Transverse colon (tissue), 4 donors: Measurements from ENCODE around the gene ALPI. TPM values are rescaled to one million over a fixed set of nuclear protein-coding genes. Genes with fewer than 3 reads are reported as not detected.
A peak's percentile ranks its signal among the peaks of the same experiment; 100 is the strongest.

Experiments
- DNase-seq: peaks from one replicate; pipeline ENCODE4 v3.0.0-alpha.2; 2019
- H3K27ac ChIP-seq, 4 donors: fragments of 200-600 bp; sonication (generic); 2 replicates each; pipeline ENCODE4 v1.5.1; 2016 to 2018; ENCODE audit warnings: inconsistent platforms in 4 of 4
- H3K27me3 ChIP-seq: fragments of 200-600 bp; sonication (generic); 2 replicates; pipeline ENCODE4 v1.5.1; 2017; ENCODE audit warnings: inconsistent platforms
- H3K36me3 ChIP-seq, 4 donors: fragments of 200-600 bp; sonication (generic); 2 replicates each; pipeline ENCODE4 v1.5.1; 2017 to 2019; ENCODE audit warnings: inconsistent platforms in 4 of 4
- H3K4me1 ChIP-seq, 4 donors: fragments of 200-600 bp; sonication (generic); 2 replicates each; pipeline ENCODE4 v1.5.1; 2017 to 2020; ENCODE audit warnings: inconsistent platforms in 4 of 4
- H3K4me3 ChIP-seq, 4 donors: fragments of 200-600 bp; sonication (generic); 1 replicate in 1 of 4; 2 replicates in 3 of 4; pipeline versions ENCODE4 v1.5.1 to v1.6.1; 2017 to 2019; ENCODE audit warnings: inconsistent platforms in 4 of 4
- H3K9me3 ChIP-seq, 2 donors: fragments of 200-600 bp; sonication (generic); 2 replicates each; pipeline ENCODE4 v1.5.1; 2017 to 2019; ENCODE audit warnings: inconsistent platforms in 2 of 2
- EP300 ChIP-seq: sonication (generic); formaldehyde crosslinking; IDR thresholded peaks from one replicate; pipeline ENCODE4 v1.6.1; 2017; ENCODE audit warnings: antibody characterized with exemption, low read depth
- POLR2A ChIP-seq: fragments of 450-650 bp; IDR thresholded peaks from one replicate; pipeline ENCODE4 v1.6.1; 2016; ENCODE audit warnings: antibody characterized with exemption, mild to moderate bottlenecking, moderate library complexity
- POLR2AphosphoS5 ChIP-seq, 3 donors: sonication (generic); formaldehyde crosslinking; IDR thresholded peaks; one replicate each; pipeline ENCODE4 v1.6.1; 2016; ENCODE audit warnings: antibody characterized with exemption in 3 of 3
- WGBS, 2 donors: methylation state at CpG; one replicate each; pipeline ENCODE4 v1.1.5; 2018; ENCODE audit warnings: low coverage in 1 of 2; 5-methylcytosine and 5-hydroxymethylcytosine counted together
- in situ Hi-C, 4 donors: fragments of 200-750 bp; cut with MboI; loops; one replicate each; pipeline versions ENCODE4 v1.15.0 to v1.15.1; 2017; ENCODE audit warnings: low sequenced_read_pairs in 3 of 4, low pct_ligation_motif_present in 1 of 4, low pct_unique_long_range_greater_than_20kb in 1 of 4
- intact Hi-C: fragments of 100-400 bp; cut with DNase I; formaldehyde crosslinking; loops from one replicate; pipeline ENCODE4 v1.15.1; 2023; ENCODE audit warnings: low total_unique reads
- total RNA-seq, 4 donors: library from RNA; depleted of rRNA; stranded (reverse); fragments of >200 nt; gene quantifications; one replicate each; pipeline ENCODE4 v1.1.0, GENCODE V29; 2016
- TF ChIP-seq, protein P1 (sequence below), 5 experiments: fragments of 200-600 bp in 3 of 5; fragments of 450-650 bp in 2 of 5; sonication (generic) in 3 of 5; IDR thresholded peaks; 1 replicate in 2 of 5; 2 replicates in 3 of 5; pipeline ENCODE4 v1.5.1; 2016 to 2017; ENCODE audit warnings: antibody characterized with exemption in 5 of 5, inconsistent platforms in 3 of 5, mild to moderate bottlenecking in 2 of 5, moderate library complexity in 1 of 5

Gene ALPI
- total RNA-seq, 4 donors from 2014 or later: 4.2 to 50.9 (median 25.9) TPM

DNA sequence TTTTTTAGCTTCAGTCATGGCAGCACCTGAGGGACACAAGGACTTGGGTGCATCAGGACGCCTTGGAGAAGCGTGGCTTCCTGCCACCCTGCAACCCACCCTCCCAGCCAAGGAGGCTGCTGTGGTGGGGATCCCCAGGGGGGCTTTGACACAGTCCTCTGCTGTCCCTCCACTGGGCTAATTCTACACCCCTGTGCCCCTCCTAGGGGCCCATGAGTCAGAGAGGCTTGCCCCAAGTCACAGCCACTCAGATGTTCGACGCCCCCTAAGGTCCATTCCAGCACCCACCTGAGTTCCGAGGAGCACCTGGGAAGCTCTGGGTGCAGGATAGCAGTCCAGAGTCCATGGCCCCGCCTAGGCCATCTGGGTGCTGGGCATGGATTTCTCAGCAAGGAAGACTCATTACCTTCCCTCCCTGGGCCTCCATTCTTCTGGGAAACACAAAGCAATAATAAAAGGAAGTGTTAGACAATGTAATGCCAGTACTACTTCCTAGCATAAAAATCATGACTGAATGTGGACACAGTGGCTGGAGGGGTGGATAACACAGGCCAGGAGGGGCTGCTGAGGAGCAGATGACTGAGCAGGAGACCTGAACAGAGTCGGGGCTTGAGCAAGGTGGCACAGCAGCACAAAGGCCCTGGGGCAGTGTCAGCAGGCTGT lies 45.6 kb upstream of the ALPI start:
- in situ Hi-C loops: no loop called here
- H3K36me3 ChIP-seq: no peaks in the 10 kb centered on the region
- TF ChIP-seq, protein P1, sequence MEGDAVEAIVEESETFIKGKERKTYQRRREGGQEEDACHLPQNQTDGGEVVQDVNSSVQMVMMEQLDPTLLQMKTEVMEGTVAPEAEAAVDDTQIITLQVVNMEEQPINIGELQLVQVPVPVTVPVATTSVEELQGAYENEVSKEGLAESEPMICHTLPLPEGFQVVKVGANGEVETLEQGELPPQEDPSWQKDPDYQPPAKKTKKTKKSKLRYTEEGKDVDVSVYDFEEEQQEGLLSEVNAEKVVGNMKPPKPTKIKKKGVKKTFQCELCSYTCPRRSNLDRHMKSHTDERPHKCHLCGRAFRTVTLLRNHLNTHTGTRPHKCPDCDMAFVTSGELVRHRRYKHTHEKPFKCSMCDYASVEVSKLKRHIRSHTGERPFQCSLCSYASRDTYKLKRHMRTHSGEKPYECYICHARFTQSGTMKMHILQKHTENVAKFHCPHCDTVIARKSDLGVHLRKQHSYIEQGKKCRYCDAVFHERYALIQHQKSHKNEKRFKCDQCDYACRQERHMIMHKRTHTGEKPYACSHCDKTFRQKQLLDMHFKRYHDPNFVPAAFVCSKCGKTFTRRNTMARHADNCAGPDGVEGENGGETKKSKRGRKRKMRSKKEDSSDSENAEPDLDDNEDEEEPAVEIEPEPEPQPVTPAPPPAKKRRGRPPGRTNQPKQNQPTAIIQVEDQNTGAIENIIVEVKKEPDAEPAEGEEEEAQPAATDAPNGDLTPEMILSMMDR (IDR thresholded peaks at IDR 0.05): no peak
- TF ChIP-seq POLR2A: no peak
- no peak for TF ChIP-seq EP300
- no peak for TF ChIP-seq POLR2AphosphoS5 (IDR thresholded peaks at IDR 0.05)
- peaks cover 19% of the 10 kb centered on the region for H3K27me3 ChIP-seq
- peak; percentile 51 for DNase-seq
- H3K4me3 ChIP-seq: no peak overlapping the region
- 17 to 57% methylated on average over 1 to 7 of the region's 7 CpGs for WGBS, 2 donors
- peaks cover 0 to 7% (median 3%) of the 10 kb centered on the region in 4 donors for H3K4me1 ChIP-seq
- intact Hi-C loops: no loop called here
- no peaks in the 10 kb centered on the region for H3K9me3 ChIP-seq
- no peak overlapping the region for H3K27ac ChIP-seq

DNA sequence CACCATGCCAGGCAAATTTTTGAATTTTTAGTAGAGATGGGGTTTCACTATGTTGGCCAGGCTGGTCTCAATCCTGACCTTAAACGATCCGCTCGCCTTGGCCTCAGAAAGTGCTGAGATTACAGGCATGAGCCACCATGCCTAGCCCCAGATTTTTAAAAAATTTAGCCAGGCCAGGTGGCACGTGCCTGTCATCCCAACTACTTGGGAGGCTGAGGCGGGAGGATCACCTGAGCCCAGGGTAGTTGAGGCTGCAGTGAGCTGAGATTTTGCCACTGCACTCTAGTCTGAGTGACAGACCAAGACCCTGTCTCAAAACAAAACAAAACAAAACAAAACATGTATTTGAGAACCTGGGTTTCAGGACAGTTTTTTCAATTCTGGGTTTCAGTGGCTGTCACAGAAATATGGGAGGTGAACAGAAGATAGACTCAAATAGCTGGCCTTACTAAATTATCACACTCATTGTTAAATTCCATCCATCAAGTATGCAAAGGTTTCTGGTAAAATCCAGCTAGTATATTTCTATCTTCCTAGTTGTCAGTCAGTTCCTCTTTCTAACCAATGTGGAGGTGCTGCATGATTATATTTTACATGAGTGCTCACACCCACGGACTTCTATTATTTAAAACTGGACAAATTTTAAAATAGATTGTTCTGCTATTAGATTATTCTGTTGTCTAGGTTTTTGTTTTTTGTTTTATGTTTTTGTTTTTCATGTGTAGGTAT lies 43.9 kb upstream of the ALPI start:
- peaks cover 35% of the 10 kb centered on the region for H3K27me3 ChIP-seq
- no peak for TF ChIP-seq POLR2A
- TF ChIP-seq, protein P1 (IDR thresholded peaks at IDR 0.05): no peak
- no peak for TF ChIP-seq POLR2AphosphoS5 (IDR thresholded peaks at IDR 0.05)
- TF ChIP-seq EP300: no peak
- peaks cover 0 to 7% (median 3%) of the 10 kb centered on the region in 4 donors for H3K4me1 ChIP-seq
- DNase-seq: no peak
- no peaks in the 10 kb centered on the region for H3K36me3 ChIP-seq
- no peaks in the 10 kb centered on the region for H3K9me3 ChIP-seq
- WGBS, 2 donors: 83 to 88% methylated on average over 1 to 6 of the region's 6 CpGs
- H3K27ac ChIP-seq: no peak overlapping the region
- intact Hi-C loops (no loop called here), in situ Hi-C loops (no loop called here)
- no peak overlapping the region for H3K4me3 ChIP-seq

DNA sequence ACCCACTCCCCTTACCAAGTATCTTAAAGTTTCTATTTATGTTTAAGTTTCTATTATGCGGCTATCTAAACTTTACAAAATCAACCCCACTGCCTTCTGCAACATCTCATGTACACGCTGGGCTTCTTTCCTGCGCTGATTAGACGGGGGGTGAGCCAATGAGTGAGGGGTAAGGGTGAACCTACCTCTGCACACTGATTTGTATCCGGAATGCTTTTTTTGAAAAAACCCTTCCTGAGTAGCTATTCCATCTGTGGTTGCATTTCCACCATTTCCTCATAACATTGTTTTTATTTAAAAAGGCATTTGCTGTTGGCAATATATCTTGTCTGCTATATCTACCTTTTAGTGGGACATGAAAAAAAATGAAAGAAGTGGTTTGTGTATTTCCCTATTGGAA lies 43.0 kb upstream of the ALPI start:
- H3K27ac ChIP-seq: no peak overlapping the region
- WGBS, 2 donors: 52 to 53% methylated on average over 5 of the region's 5 CpGs
- in situ Hi-C loops (no loop called here), intact Hi-C loops (no loop called here)
- no peak overlapping the region for H3K4me3 ChIP-seq
- H3K36me3 ChIP-seq: no peaks in the 10 kb centered on the region
- DNase-seq: no peak
- no peaks in the 10 kb centered on the region for H3K9me3 ChIP-seq
- peaks cover 0 to 7% (median 3%) of the 10 kb centered on the region in 4 donors for H3K4me1 ChIP-seq
- no peak for TF ChIP-seq POLR2AphosphoS5 (IDR thresholded peaks at IDR 0.05)
- TF ChIP-seq, protein P1 (IDR thresholded peaks at IDR 0.05): no peak
- H3K27me3 ChIP-seq: peaks cover 44% of the 10 kb centered on the region

DNA sequence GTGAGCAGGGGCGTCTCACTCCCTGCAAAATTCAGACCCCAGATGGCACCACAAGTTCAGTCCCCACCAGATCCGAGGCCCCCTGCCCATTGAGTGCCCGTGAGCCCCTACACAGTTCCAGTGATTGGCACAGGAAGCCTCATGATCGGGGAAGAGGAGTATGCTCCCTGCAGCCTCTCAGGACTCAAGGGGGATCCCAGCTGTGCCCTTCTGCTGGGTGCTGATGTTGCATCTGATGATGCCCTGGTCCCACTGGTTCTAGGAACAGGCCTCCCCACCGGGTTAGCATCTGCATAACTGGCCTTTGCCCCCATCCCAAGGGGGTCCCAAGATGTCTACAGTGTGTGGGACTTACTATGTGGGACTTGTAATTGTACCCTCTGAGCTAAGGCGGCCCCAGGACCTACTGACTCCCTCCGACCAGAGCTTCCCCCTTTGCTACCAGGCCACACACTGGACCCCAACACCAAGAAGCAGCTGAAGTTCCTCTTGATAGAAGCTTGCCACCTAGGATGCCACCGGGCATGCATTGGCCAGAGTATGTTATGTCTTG lies 40.7 kb upstream of the ALPI start:
- in situ Hi-C loops: no loop called here
- Histone ChIP-seq H3K4me3 (no peak overlapping the region), H3K27ac (no peak overlapping the region), H3K27me3 (peaks cover 63% of the 10 kb centered on the region), H3K36me3 (no peaks in the 10 kb centered on the region), H3K4me1 (peaks cover 0 to 26% (median 20%) of the 10 kb centered on the region in 4 donors), H3K9me3 (no peaks in the 10 kb centered on the region)
- no peak for DNase-seq
- intact Hi-C loops: no loop called here
- WGBS, 2 donors: 94% methylated on average over 6 of the region's 8 CpGs; no CpG with 5 or more reads in 1 of the 2 donors
- TF ChIP-seq EP300: no peak
- TF ChIP-seq POLR2AphosphoS5 (IDR thresholded peaks at IDR 0.05): no peak
- TF ChIP-seq POLR2A: no peak
- TF ChIP-seq, protein P1 (IDR thresholded peaks at IDR 0.05): no peak
